ENCODE data around the gene SCARF2. TPM values are rescaled to one million over a fixed set of nuclear protein-coding genes. Genes with fewer than 3 reads are reported as not detected.
"Not testable (repeated sequence)": the region's sequence is repeated elsewhere in the genome, so short reads cannot be mapped to it uniquely, and the experiment has no call there.

SCARF2 gene
- polyA plus RNA-seq, 1 donor from 2014 or later = 5.0 TPM

DNA sequence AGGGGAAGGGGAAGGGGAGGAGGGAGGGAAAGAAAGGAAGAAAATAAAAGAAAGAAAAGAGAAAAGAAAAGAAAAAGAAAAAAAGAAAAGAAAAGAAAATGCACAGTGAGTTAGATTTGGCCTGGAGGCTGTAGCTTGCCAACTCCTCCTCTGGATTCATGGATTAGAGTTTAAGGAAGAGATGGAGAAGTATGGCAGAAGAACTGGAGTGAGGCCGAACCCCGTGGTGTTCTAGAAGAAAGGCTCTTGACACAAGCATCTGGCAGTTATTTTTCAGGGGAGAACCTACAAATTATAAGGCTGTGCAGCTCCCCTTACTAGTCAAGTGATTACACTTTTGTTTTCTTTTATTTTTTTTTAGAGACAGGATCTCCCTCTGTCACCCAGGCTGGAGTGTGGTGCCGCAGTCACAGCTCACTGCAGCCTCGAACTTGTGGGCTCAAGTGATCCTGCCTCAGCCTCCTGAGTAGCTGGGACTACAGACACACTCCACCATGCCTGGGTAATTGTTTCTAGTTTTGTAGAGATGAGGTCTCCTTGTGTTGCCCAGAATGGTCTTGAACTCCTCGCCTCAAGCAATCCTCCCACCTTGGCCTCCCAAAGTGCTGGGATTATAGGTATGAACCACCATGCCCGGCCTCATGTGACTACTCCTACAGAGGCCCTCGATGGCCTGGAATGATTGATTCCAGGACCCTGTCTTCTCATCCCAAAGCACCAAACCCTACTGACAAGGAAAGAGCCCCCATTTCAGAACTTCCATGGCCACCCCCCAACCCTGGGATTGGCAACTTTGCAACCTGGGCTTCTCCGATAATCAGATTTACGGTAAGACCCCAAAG is 24.2 kb downstream of the SCARF2 start:
- Histone ChIP-seq H3K4me2 (ENCODE audit: low read length) (no peak overlapping the region), H4K20me1 (ENCODE audit: insufficient read depth) (no peaks in the 10 kb centered on the region), H3K36me3 (ENCODE audit: insufficient read depth, low read length) (no peaks in the 10 kb centered on the region), H3K27ac (ENCODE audit: low read length) (no peak overlapping the region), H3K9me2 (ENCODE audit: insufficient read depth, low read length) (no peaks in the 10 kb centered on the region), H3K9ac (ENCODE audit: low read length) (no peak overlapping the region), H3K9me3 (ENCODE audit: low read length) (no peaks in the 10 kb centered on the region), H3K27me3 (ENCODE audit: insufficient read depth, low read depth, low read length) (no peaks in the 10 kb centered on the region), H3K4me3 (ENCODE audit: low read length) (no peak overlapping the region), H3K79me2 (replicated peaks; ENCODE audit: insufficient read depth, low read length) (no peaks in the 10 kb centered on the region), H3F3A (ENCODE audit: insufficient read depth, low read length, poor library complexity, severe bottlenecking) (no peaks in the 10 kb centered on the region), H2AFZ (ENCODE audit: low read depth, low read length) (no peak overlapping the region)
- no peak for TF ChIP-seq POLR2AphosphoS5 (IDR thresholded peaks at IDR 0.05)
- no peak for TF ChIP-seq SMC3 (conservative IDR thresholded peaks at IDR 0.05; ENCODE audit: poor library complexity)
- no peak for TF ChIP-seq EZH2 (IDR thresholded peaks at IDR 0.05; ENCODE audit: borderline replicate concordance, insufficient read depth, low read length, poor library complexity, severe bottlenecking)
- no peak for TF ChIP-seq EP300 (conservative IDR thresholded peaks at IDR 0.05; ENCODE audit: poor library complexity, severe bottlenecking)
- TF ChIP-seq RAD21 (conservative IDR thresholded peaks at IDR 0.05) = no peak
- TF ChIP-seq, protein P1, sequence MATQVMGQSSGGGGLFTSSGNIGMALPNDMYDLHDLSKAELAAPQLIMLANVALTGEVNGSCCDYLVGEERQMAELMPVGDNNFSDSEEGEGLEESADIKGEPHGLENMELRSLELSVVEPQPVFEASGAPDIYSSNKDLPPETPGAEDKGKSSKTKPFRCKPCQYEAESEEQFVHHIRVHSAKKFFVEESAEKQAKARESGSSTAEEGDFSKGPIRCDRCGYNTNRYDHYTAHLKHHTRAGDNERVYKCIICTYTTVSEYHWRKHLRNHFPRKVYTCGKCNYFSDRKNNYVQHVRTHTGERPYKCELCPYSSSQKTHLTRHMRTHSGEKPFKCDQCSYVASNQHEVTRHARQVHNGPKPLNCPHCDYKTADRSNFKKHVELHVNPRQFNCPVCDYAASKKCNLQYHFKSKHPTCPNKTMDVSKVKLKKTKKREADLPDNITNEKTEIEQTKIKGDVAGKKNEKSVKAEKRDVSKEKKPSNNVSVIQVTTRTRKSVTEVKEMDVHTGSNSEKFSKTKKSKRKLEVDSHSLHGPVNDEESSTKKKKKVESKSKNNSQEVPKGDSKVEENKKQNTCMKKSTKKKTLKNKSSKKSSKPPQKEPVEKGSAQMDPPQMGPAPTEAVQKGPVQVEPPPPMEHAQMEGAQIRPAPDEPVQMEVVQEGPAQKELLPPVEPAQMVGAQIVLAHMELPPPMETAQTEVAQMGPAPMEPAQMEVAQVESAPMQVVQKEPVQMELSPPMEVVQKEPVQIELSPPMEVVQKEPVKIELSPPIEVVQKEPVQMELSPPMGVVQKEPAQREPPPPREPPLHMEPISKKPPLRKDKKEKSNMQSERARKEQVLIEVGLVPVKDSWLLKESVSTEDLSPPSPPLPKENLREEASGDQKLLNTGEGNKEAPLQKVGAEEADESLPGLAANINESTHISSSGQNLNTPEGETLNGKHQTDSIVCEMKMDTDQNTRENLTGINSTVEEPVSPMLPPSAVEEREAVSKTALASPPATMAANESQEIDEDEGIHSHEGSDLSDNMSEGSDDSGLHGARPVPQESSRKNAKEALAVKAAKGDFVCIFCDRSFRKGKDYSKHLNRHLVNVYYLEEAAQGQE (IDR thresholded peaks at IDR 0.05; ENCODE audit: borderline replicate concordance) = no peak
- TF ChIP-seq, protein P2, sequence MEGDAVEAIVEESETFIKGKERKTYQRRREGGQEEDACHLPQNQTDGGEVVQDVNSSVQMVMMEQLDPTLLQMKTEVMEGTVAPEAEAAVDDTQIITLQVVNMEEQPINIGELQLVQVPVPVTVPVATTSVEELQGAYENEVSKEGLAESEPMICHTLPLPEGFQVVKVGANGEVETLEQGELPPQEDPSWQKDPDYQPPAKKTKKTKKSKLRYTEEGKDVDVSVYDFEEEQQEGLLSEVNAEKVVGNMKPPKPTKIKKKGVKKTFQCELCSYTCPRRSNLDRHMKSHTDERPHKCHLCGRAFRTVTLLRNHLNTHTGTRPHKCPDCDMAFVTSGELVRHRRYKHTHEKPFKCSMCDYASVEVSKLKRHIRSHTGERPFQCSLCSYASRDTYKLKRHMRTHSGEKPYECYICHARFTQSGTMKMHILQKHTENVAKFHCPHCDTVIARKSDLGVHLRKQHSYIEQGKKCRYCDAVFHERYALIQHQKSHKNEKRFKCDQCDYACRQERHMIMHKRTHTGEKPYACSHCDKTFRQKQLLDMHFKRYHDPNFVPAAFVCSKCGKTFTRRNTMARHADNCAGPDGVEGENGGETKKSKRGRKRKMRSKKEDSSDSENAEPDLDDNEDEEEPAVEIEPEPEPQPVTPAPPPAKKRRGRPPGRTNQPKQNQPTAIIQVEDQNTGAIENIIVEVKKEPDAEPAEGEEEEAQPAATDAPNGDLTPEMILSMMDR (IDR thresholded peaks at IDR 0.05; ENCODE audit: poor library complexity, severe bottlenecking) = no peak
- TF ChIP-seq MXI1 (conservative IDR thresholded peaks at IDR 0.05; ENCODE audit: poor library complexity, severe bottlenecking) = no peak
- TF ChIP-seq TAF1 (IDR thresholded peaks at IDR 0.05; ENCODE audit: low read depth) = no peak

DNA sequence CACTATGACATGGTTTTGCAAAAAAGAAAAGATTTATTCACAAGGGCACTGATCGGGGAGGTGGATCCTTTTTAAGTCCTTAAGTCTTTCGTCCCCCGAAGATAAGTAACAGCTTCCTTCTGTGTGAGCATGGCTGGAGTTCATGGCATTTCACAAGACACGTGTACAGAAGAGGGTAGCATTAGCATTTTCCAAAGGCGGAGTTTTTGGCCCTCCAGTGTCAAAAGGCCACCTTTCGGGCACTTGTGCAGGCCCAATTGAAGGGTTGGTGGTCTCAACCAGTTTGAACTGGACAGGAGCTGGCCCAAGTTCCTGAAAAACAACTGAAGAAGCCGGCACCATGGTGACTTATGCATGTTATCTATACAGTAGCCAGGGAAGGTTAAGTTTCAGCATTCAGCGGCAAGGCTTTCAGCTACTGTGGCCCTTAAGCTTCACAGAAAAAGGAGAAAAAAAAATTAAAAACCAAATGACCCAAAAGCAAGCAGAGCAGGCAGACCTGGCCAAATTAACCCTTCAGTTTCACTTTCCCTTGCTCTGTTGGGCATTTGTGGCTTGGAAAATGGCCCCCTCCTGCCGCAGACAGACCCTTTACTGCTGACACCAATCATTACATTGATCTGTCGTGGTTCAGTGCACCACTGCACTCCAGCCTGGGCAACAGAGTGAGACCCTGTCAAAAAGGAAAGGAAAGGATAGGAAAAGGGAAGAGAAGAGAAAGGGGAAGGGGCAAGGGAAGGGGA is 25.0 kb downstream of the SCARF2 start:
- TF ChIP-seq EZH2 (IDR thresholded peaks at IDR 0.05; ENCODE audit: borderline replicate concordance, insufficient read depth, low read length, poor library complexity, severe bottlenecking) = no peak
- Histone ChIP-seq H3K9me2 (ENCODE audit: insufficient read depth, low read length) (no peaks in the 10 kb centered on the region), H3K4me3 (ENCODE audit: low read length) (no peak overlapping the region), H3F3A (ENCODE audit: insufficient read depth, low read length, poor library complexity, severe bottlenecking) (no peaks in the 10 kb centered on the region), H3K27me3 (ENCODE audit: insufficient read depth, low read depth, low read length) (no peaks in the 10 kb centered on the region), H3K27ac (ENCODE audit: low read length) (no peak overlapping the region), H4K20me1 (ENCODE audit: insufficient read depth) (no peaks in the 10 kb centered on the region), H3K79me2 (replicated peaks; ENCODE audit: insufficient read depth, low read length) (no peaks in the 10 kb centered on the region), H3K36me3 (ENCODE audit: insufficient read depth, low read length) (no peaks in the 10 kb centered on the region), H3K4me2 (ENCODE audit: low read length) (no peak overlapping the region), H3K9ac (ENCODE audit: low read length) (no peak overlapping the region), H3K9me3 (ENCODE audit: low read length) (no peaks in the 10 kb centered on the region), H2AFZ (ENCODE audit: low read depth, low read length) (no peak overlapping the region)

DNA sequence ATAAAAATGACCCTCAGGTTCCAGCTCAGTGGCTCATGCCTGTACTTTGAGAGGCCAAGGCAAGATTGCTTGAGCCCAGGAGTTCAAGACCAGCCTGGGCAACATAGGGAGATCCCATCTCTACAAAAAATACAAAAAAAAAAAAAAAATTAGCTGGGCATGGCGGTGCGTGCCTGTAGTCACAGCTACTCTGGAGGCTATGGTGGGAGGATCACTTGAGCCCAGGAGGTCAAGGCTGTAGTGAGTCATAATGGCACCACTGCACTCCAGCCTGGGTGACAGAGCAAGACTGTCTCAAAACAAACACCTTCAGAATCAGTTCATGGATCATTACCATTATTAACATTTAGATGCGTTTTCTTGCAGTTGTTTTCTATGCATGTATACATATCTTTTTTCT is 28.2 kb downstream of the SCARF2 start:
- H3F3A ChIP-seq (ENCODE audit: insufficient read depth, low read length, poor library complexity, severe bottlenecking); H3K36me3 ChIP-seq (ENCODE audit: insufficient read depth, low read length); H3K79me2 ChIP-seq (replicated peaks; ENCODE audit: insufficient read depth, low read length); H4K20me1 ChIP-seq (ENCODE audit: insufficient read depth); H3K27ac ChIP-seq (ENCODE audit: low read length); H3K27me3 ChIP-seq (ENCODE audit: insufficient read depth, low read depth, low read length); H3K4me3 ChIP-seq (ENCODE audit: low read length); H3K9me3 ChIP-seq (ENCODE audit: low read length); H3K4me2 ChIP-seq (ENCODE audit: low read length); H3K9me2 ChIP-seq (ENCODE audit: insufficient read depth, low read length); H2AFZ ChIP-seq (ENCODE audit: low read depth, low read length); H3K9ac ChIP-seq (ENCODE audit: low read length): not testable (repeated sequence)

Data from neural cell (in vitro differentiated cells).